ENCODE measurements around the gene TGFB2.

Gene TGFB2

DNA sequence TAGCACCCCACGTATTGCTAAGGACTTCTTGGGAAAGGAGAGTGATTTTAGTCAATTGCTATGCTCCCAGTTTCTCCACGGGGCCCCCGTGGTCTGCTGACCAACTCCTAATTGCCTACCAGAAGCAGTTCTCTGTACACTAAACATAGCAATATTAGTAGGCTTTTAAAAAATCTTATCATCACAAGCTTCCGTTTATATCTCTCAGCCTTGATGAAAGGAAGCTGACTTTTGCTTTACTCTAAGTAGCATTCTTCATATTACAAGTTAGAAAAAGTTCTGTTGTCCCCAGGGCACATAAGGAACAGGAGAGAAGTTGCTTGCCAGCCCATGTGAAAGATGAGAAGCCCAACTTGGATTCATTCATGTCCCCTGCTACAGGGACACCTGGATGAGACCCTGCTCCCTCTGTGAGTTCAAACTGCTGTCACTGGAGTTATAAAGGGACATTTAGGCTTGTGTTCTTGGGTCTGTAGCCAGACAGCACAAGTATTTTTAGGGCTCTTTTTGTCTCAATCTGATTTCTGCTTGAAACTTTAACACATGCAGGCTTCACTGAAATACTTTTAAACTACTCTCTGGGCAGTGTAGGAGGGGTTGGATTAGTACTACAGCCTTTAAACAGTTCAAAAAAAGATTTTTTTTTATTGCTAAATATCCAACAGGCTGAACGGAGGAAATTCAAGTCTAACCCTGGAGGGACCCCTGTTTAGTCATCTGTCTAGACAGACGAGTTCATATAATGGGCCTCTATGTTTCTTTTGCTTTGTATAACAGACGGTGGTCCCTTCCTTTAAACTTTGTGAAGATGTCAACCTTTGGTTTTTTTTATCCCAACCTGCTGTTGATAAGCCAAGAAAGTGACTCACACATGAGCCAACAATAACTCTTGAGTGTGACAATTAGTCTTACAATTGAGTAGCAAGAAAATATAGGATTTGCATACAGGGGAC, 29.5 kb downstream of the TGFB2 start:
- intact Hi-C loops (cut with DNase I) = no loop called here
- DNase-seq = no peak

- no peak for DNase-seq
- intact Hi-C loops (cut with DNase I) = no loop called here
Observed at GRCh38 chr1:218376722-218377121, 31.6 kb downstream of the TGFB2 start.

- intact Hi-C loops (cut with DNase I) = no loop called here
- no peak for DNase-seq
Observed at GRCh38 chr1:218377143-218377660, 32.1 kb downstream of the TGFB2 start.

DNA sequence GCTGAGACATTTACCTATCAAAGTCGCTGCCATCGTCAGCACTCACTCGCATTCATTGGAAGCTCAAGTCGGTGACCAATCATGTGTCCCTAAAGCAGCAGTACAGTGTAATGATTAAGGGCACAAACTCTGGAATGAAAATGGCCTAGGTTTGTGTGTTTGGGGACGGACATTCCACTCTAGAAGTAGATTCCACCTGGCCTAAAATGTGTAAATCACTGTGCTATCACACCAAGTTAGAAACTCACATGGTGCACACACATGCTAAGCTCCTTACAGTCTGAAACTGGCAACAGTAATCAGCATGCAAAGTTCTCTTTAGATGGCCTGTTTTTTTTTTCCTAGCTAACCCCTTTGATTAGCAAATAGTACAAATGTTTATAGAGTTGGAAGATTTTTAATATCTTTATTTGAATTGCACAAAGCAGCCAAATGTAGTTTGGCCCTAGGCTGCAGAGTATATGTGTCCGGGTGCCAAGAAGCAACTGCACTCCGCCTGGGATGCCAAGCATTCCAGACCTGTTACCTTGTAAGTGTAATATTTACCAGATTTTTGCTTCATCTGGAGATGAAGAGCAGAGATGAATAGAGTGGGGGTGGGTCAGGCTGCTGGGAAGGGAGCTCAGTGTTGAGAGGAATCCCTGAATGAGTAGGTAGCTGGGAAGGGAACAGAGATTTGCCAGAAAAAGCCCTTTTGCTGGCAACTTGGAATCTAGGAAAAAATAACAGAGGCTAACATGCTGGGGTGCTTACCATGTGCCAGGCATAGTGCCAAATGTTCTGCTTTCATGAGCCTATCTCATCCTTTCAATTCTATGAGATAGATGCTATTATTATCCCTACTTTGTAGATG, 35.2 kb downstream of the TGFB2 start:
- no peak for DNase-seq
- intact Hi-C loops (cut with DNase I) = no loop called here

- intact Hi-C loops (cut with DNase I) = no loop called here
- no peak for DNase-seq
Observed at GRCh38 chr1:218382261-218382660, 37.1 kb downstream of the TGFB2 start.

DNA sequence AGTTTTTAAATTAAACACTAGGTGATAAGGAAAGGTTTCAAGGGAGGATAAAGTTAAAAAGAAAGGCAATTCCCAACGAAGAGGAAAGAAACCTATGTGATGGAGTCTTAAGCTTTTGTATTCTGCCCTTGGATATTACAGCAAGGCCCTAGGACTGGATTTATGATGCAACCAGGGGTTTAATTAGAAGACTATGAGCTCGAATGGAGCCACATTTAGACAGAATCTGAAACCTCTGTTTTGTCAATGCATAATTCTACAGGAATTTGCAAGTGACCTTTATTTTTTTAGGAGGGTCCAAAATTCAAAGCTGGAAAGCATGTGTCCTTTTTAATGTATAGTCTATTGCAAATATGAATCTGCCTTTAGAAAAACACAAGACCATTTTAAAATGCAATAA, 37.9 kb downstream of the TGFB2 start:
- DNase-seq = no peak
- intact Hi-C loops (cut with DNase I) = no loop called here

GRCh38 chr1:218383681-218384080, 38.5 kb downstream of the TGFB2 start:
- DNase-seq = no peak
- intact Hi-C loops (cut with DNase I) = no loop called here

DNA sequence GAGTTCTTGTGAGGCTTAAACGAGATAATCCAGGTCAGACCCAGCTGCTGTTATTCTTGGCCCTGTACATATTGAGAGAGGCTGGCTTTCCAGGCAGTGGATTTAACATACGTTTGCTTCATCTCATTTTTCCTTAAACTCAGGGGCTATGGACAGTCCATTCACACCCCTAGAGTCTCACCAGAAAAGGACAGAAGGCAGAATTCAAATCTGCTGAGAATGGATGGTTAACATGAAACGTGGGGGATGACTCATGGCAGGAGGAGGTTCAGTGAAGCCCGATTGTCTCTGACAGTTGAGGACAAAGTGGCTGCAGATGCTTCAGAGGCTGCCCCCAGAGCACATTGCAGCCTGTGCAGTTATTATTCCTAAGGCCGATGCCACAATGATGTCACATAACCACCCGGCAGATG, 39.5 kb downstream of the TGFB2 start:
- intact Hi-C loops (cut with DNase I) = no loop called here

GRCh38 chr1:218388591-218388990, 43.5 kb downstream of the TGFB2 start:
- no peak for DNase-seq
- intact Hi-C loops (cut with DNase I) = no loop called here

More for the DNA sequence above, 39.5 kb downstream of the TGFB2 start:
- no peak for DNase-seq

DNA sequence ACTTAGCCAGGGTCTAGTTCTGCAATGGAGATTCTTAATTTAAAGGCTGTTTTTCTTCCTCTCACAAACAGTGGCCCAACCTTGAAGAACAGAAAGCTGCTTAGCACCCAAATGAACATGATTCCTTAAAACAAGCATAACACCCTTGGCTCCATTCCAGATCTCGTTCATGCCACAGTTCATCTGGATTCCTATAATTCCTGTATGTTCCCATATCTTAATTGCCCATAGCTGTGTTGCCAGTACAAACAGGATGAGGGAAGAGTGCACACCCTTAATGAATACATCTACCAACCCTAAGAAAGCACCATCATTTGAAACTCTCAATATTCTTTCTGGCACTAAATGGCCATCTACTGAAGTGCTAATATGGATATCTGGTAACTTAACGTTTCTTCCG, 45.5 kb downstream of the TGFB2 start:
- intact Hi-C loops (cut with DNase I) = no loop called here
- no peak for DNase-seq

DNA sequence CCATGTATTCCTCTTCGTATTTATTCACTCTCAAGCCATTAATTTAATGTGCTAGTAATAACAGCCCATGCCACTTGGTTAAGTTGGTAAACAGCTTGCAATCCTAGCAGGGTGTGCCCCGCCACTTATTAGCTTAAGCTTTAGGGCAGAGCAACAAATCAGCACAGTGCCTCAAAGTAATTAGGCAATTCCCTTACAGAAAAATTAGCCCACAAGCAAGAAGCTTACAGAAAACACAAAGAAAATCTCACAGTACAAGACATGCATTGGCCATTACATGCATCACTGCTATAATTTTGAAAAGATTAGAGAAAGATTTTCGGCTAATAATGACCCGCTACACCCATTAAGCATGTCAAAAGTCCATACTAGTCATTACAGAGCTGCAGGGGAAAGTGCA, 47.6 kb downstream of the TGFB2 start:
- no peak for DNase-seq
- intact Hi-C loops (cut with DNase I) = no loop called here

DNA sequence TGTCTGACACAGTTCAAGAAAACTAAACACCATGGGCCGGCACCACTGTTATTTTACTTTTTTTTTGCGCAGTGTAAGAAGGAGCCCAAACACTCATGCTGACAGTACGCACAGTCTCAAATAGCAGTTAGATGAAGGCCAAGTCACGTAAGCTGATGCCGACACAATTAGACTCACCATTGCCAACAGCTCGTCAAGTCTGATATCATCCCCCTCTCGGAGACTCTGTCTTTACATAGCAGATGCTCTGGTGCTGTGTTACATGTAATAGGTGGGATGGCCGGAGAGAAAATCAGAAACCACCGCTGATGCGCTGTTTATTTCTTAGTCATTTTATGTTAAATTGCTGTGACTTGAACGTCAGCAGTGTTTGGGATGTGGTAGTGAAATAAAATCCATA, 49.3 kb downstream of the TGFB2 start:
- no peak for DNase-seq
- intact Hi-C loops (cut with DNase I) = no loop called here

- intact Hi-C loops (cut with DNase I) = no loop called here
- DNase-seq = no peak
Observed at GRCh38 chr1:218394989-218395388, 49.9 kb downstream of the TGFB2 start.

- intact Hi-C loops (cut with DNase I) = no loop called here
- DNase-seq = no peak
Observed at GRCh38 chr1:218395916-218396315, 50.8 kb downstream of the TGFB2 start.

GRCh38 chr1:218397752-218398339, 52.7 kb downstream of the TGFB2 start:
- DNase-seq = no peak
- intact Hi-C loops (cut with DNase I) = no loop called here

GRCh38 chr1:218400624-218401023, 55.5 kb downstream of the TGFB2 start:
- intact Hi-C loops (cut with DNase I) = no loop called here
- no peak for DNase-seq

- intact Hi-C loops (cut with DNase I) = no loop called here
- DNase-seq = no peak
Observed at GRCh38 chr1:218401441-218401997, 56.4 kb downstream of the TGFB2 start.

GRCh38 chr1:218401998-218402785, 57.1 kb downstream of the TGFB2 start:
- peak in 7 of 42 donors; percentile 7 to 43 (median 24) for DNase-seq
- intact Hi-C loops (cut with DNase I) = no loop called here

GRCh38 chr1:218402786-218403120, 57.6 kb downstream of the TGFB2 start:
- DNase-seq = peak in 1 of 42 donors; percentile 15
- intact Hi-C loops (cut with DNase I) = no loop called here

Data from head of caudate nucleus (tissue), 42 donors.